Measurements from ENCODE around the gene FXYD3.

DNA sequence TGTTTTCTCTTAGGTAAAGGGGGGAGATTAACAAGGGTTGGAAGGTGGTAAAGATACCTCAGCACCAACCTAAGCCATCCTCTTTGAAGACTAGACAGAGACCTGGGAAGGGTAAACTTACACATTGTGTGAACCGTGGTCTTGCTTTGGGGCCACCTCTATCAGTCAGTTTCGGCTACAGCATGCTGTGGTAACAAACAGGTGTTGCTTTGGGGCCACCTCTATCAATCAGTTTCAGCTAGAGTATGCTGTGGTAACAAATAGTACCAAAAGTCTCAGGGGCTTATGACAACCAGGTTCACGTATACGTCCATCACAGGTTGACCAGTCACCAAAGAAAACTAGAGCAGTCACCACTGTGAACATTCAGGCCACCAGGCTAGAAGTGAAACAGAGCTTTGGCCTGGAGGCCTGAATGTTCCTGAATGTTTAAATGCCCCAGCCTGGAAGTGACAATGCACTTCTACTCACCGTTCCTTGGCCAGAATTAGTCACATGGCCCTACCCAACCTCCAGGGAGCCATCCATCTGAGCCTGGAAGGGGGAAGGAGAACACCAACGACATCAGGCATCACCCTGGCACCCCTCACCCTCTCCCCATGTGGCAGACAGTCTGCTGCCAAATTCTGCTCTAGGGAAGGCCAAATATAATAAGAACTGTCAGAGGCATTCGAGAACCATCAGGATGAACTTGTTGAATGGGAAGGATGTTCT is 31.3 kb downstream of the FXYD3 start:
- TF ChIP-seq, protein P1, sequence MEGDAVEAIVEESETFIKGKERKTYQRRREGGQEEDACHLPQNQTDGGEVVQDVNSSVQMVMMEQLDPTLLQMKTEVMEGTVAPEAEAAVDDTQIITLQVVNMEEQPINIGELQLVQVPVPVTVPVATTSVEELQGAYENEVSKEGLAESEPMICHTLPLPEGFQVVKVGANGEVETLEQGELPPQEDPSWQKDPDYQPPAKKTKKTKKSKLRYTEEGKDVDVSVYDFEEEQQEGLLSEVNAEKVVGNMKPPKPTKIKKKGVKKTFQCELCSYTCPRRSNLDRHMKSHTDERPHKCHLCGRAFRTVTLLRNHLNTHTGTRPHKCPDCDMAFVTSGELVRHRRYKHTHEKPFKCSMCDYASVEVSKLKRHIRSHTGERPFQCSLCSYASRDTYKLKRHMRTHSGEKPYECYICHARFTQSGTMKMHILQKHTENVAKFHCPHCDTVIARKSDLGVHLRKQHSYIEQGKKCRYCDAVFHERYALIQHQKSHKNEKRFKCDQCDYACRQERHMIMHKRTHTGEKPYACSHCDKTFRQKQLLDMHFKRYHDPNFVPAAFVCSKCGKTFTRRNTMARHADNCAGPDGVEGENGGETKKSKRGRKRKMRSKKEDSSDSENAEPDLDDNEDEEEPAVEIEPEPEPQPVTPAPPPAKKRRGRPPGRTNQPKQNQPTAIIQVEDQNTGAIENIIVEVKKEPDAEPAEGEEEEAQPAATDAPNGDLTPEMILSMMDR (IDR thresholded peaks at IDR 0.05; ENCODE audit: poor library complexity, severe bottlenecking): no peak
- TF ChIP-seq MXI1 (conservative IDR thresholded peaks at IDR 0.05; ENCODE audit: poor library complexity, severe bottlenecking) (no peak), EZH2 (IDR thresholded peaks at IDR 0.05; ENCODE audit: borderline replicate concordance, insufficient read depth, low read length, poor library complexity, severe bottlenecking) (no peak), EP300 (conservative IDR thresholded peaks at IDR 0.05; ENCODE audit: poor library complexity, severe bottlenecking) (no peak), SMC3 (conservative IDR thresholded peaks at IDR 0.05; ENCODE audit: poor library complexity) (no peak), RAD21 (conservative IDR thresholded peaks at IDR 0.05) (no peak), REST (IDR thresholded peaks at IDR 0.05; ENCODE audit: borderline replicate concordance) (no peak), POLR2AphosphoS5 (IDR thresholded peaks at IDR 0.05) (no peak)
